H9 (cell line): ENCODE results near the gene PTPN11. TPM values are rescaled to one million over a fixed set of nuclear protein-coding genes. Genes with fewer than 3 reads are reported as not detected.
A peak's percentile ranks its signal among the peaks of the same experiment; 100 is the strongest.

Experiments
- DNase-seq: peaks from one replicate; pipeline ENCODE4 v3.0.0-alpha.2; 2017
- H2AFZ ChIP-seq: one replicate; pipeline ENCODE4 v1.6.1; 2013; ENCODE audit warnings: mild to moderate bottlenecking, low read length, control low read depth, moderate library complexity
- H2AK5ac ChIP-seq: 2 replicates; pipeline ENCODE4 v1.6.1; 2013; ENCODE audit warnings: low read length, control low read depth, mixed read lengths; ENCODE audit not compliant: insufficient read length
- H2BK120ac ChIP-seq: one replicate; pipeline ENCODE4 v1.6.1; 2013; ENCODE audit warnings: low read depth, mild to moderate bottlenecking, low read length, control low read depth, inconsistent platforms; ENCODE audit not compliant: poor library complexity, severe bottlenecking
- H2BK12ac ChIP-seq: 2 replicates; pipeline ENCODE4 v1.6.1; 2013; ENCODE audit warnings: low read length, control low read depth, mixed read lengths, low read depth; ENCODE audit not compliant: insufficient read length
- H2BK15ac ChIP-seq: 2 replicates; pipeline ENCODE4 v1.6.1; 2013; ENCODE audit warnings: low read depth, low read length, control low read depth
- H2BK20ac ChIP-seq: one replicate; pipeline ENCODE4 v1.6.1; 2013; ENCODE audit warnings: low read depth, mild to moderate bottlenecking, low read length, control low read depth, inconsistent platforms; ENCODE audit not compliant: poor library complexity, severe bottlenecking
- H2BK5ac ChIP-seq: 2 replicates; pipeline ENCODE4 v1.6.1; 2013; ENCODE audit warnings: low read length, control low read depth, mixed read lengths; ENCODE audit not compliant: insufficient read length
- H3K14ac ChIP-seq: 2 replicates; pipeline ENCODE4 v1.6.1; 2013; ENCODE audit warnings: low read length, control low read depth; ENCODE audit not compliant: insufficient read depth
- H3K18ac ChIP-seq: 2 replicates; pipeline ENCODE4 v1.6.1; 2013; ENCODE audit warnings: low read depth, mild to moderate bottlenecking, mixed read lengths, low read length, control low read depth; ENCODE audit not compliant: insufficient read length
- H3K23ac ChIP-seq: 2 replicates; pipeline ENCODE4 v1.6.1; 2013; ENCODE audit warnings: low read length, control low read depth, mixed read lengths, low read depth; ENCODE audit not compliant: insufficient read length
- H3K23me2 ChIP-seq: 2 replicates; pipeline ENCODE4 v1.6.1; 2013; ENCODE audit warnings: low read depth, mild to moderate bottlenecking, mixed read lengths, low read length, control low read depth; ENCODE audit not compliant: insufficient read length, poor library complexity, severe bottlenecking
- H3K27ac ChIP-seq: 2 replicates; pipeline ENCODE4 v1.5.1; 2013; ENCODE audit warnings: low read length, control low read depth, mixed read lengths, low read depth; ENCODE audit not compliant: insufficient read length
- H3K27me3 ChIP-seq: 2 replicates; pipeline ENCODE4 v1.6.1; 2013; ENCODE audit warnings: low read length, control low read depth, inconsistent platforms; ENCODE audit not compliant: insufficient read depth
- H3K4ac ChIP-seq: 2 replicates; pipeline ENCODE4 v1.6.1; 2013; ENCODE audit warnings: low read depth, mild to moderate bottlenecking, control low read depth, inconsistent platforms, low read length, moderate library complexity
- H3K4me1 ChIP-seq: 2 replicates; pipeline ENCODE4 v1.6.1; 2013; ENCODE audit warnings: low read length, control low read depth, inconsistent platforms; ENCODE audit not compliant: insufficient read depth
- H3K4me2 ChIP-seq: 2 replicates; pipeline ENCODE4 v1.6.1; 2013; ENCODE audit warnings: low read length, control low read depth, mixed read lengths; ENCODE audit not compliant: insufficient read length, insufficient read depth
- H3K56ac ChIP-seq: 2 replicates; pipeline ENCODE4 v1.6.1; 2013; ENCODE audit warnings: low read depth, mild to moderate bottlenecking, mixed read lengths, low read length, control low read depth; ENCODE audit not compliant: insufficient read length
- H3K79me1 ChIP-seq: 2 replicates; pipeline ENCODE4 v1.6.1; 2013; ENCODE audit warnings: low read depth, mild to moderate bottlenecking, moderate library complexity, low read length, control low read depth, inconsistent platforms; ENCODE audit not compliant: insufficient read depth, poor library complexity, severe bottlenecking
- H3K79me2 ChIP-seq: 2 replicates; pipeline ENCODE4 v1.6.1; 2013; ENCODE audit warnings: low read length, control low read depth, inconsistent platforms; ENCODE audit not compliant: insufficient read depth
- H3K9ac ChIP-seq: 2 replicates; pipeline ENCODE4 v1.6.1; 2013; ENCODE audit warnings: low read length, control low read depth, mixed read lengths; ENCODE audit not compliant: insufficient read length; ENCODE audit errors: extremely low read depth
- H3K9me3 ChIP-seq: one replicate; pipeline ENCODE4 v1.6.1; 2013; ENCODE audit warnings: low read depth, low read length, inconsistent platforms; ENCODE audit not compliant: control insufficient read depth
- H3T11ph ChIP-seq: one replicate; pipeline ENCODE4 v1.6.1; 2013; ENCODE audit warnings: mild to moderate bottlenecking, low read length, control low read depth, inconsistent platforms
- H4K20me1 ChIP-seq: one replicate; pipeline ENCODE4 v1.6.1; 2013; ENCODE audit not compliant: control insufficient read depth, insufficient read length, insufficient read depth
- H4K5ac ChIP-seq: 2 replicates; pipeline ENCODE4 v1.6.1; 2013; ENCODE audit warnings: low read depth, mild to moderate bottlenecking, mixed read lengths, low read length, control low read depth; ENCODE audit not compliant: insufficient read length
- H4K8ac ChIP-seq: replicated peaks from 2 replicates; pipeline ENCODE4 v1.6.1; 2013; ENCODE audit warnings: low read length, control low read depth, mixed read lengths, low read depth; ENCODE audit not compliant: insufficient read length
- H4K91ac ChIP-seq: 2 replicates; pipeline ENCODE4 v1.6.1; 2013; ENCODE audit warnings: low read depth, mild to moderate bottlenecking, moderate library complexity, mixed read lengths, low read length, control low read depth; ENCODE audit not compliant: insufficient read length
- H3K27ac Mint-ChIP-seq, 3 experiments: 2 replicates in 2 of 3; 3 replicates in 1 of 3; pipeline ENCODE4 v1.8.0; 2020 to 2021; ENCODE audit warnings: mixed read lengths in 3 of 3, mild to moderate bottlenecking in 1 of 3, moderate library complexity in 1 of 3
- H3K27me3 Mint-ChIP-seq: 2 replicates; pipeline ENCODE4 v1.8.0; 2021; ENCODE audit warnings: low read depth, mild to moderate bottlenecking, moderate library complexity, mixed read lengths
- H3K36me3 Mint-ChIP-seq, 3 experiments: 2 replicates in 2 of 3; 3 replicates in 1 of 3; pipeline ENCODE4 v1.8.0; 2020 to 2021; ENCODE audit warnings: low read depth in 3 of 3, mixed read lengths in 3 of 3; ENCODE audit not compliant: insufficient read depth in 1 of 3
- H3K4me1 Mint-ChIP-seq, 2 experiments: 2 replicates each; pipeline ENCODE4 v1.8.0; 2020; ENCODE audit warnings: mixed read lengths in 2 of 2
- H3K4me3 Mint-ChIP-seq, 2 experiments: 2 replicates in 1 of 2; 3 replicates in 1 of 2; pipeline ENCODE4 v1.8.0; 2020 to 2021; ENCODE audit warnings: mild to moderate bottlenecking in 2 of 2, mixed read lengths in 2 of 2, moderate library complexity in 1 of 2
- H3K9me3 Mint-ChIP-seq, 2 experiments: 2 replicates in 1 of 2; 3 replicates in 1 of 2; pipeline ENCODE4 v1.8.0; 2020; ENCODE audit warnings: mild to moderate bottlenecking in 2 of 2, mixed read lengths in 2 of 2, moderate library complexity in 1 of 2
- CTCF ChIP-seq: fragments of 200-600 bp; sonication (generic); conservative IDR thresholded peaks from 3 replicates; pipeline ENCODE4 v1.8.0; 2021; ENCODE audit warnings: antibody characterized with exemption, mild to moderate bottlenecking
- WGBS: extraction: QIAGEN DNeasy Blood & Tissue Kit; methylation state at CpG from one replicate; pipeline ENCODE4 v1.1.7; 2013; ENCODE audit warnings: missing lambda C conversion rate, low lambda C conversion rate, mixed read lengths; ENCODE audit not compliant: insufficient read length; ENCODE audit errors: extremely low coverage; 5-methylcytosine and 5-hydroxymethylcytosine counted together
- total RNA-seq: library from RNA; stranded (reverse); gene quantifications from 2 replicates; pipeline ENCODE4 v1.2.1, GENCODE V29; 2021

The PTPN11 gene
- total RNA-seq, 1 experiment from 2014 or later, result 112 TPM

GRCh38 chr12:112488257-112488876 is 69.6 kb downstream of the PTPN11 start:
- no peaks in the 10 kb centered on the region for H3K27me3 Mint-ChIP-seq

More at GRCh38 chr12:112488257-112488876, 69.6 kb downstream of the PTPN11 start:
- no CpG with 5 or more reads among the region's 6 CpGs for WGBS
- H3T11ph ChIP-seq, result no peak overlapping the region
- no peak for DNase-seq
- H3K36me3 Mint-ChIP-seq, result peaks cover 41 to 84% (median 72%) of the 10 kb centered on the region in 3 experiments; a peak in 6 of 7 replicates
- H3K79me2 ChIP-seq, result no peaks in the 10 kb centered on the region
- no peak overlapping the region for H4K8ac ChIP-seq
- H2BK20ac ChIP-seq, result no peak overlapping the region
- TF ChIP-seq CTCF, result no peak
- no peak overlapping the region for H3K4ac ChIP-seq
- no peak overlapping the region for H2AK5ac ChIP-seq
- no peak overlapping the region for H2BK5ac ChIP-seq
- H3K56ac ChIP-seq, result no peak overlapping the region
- no peak overlapping the region for H3K14ac ChIP-seq
- no peak overlapping the region for H3K9ac ChIP-seq
- no peak overlapping the region for H2AFZ ChIP-seq
- H4K20me1 ChIP-seq, result no peaks in the 10 kb centered on the region
- H2BK15ac ChIP-seq, result no peak overlapping the region
- H3K23me2 ChIP-seq, result no peaks in the 10 kb centered on the region
- no peak overlapping the region for H4K5ac ChIP-seq
- no peaks in the 10 kb centered on the region for H3K27me3 ChIP-seq
- H3K4me1 ChIP-seq, result no peaks in the 10 kb centered on the region
- H3K27ac ChIP-seq, result no peak overlapping the region
- H3K27ac Mint-ChIP-seq, result 0 out of 7 replicates have a peak overlapping the region, but pooled peaks of 1 of the 3 experiments have one; percentile 14
- H2BK120ac ChIP-seq, result no peak overlapping the region
- no peak overlapping the region for H3K18ac ChIP-seq
- H3K79me1 ChIP-seq, result no peaks in the 10 kb centered on the region
- H3K23ac ChIP-seq, result no peak overlapping the region
- no peak overlapping the region for H4K91ac ChIP-seq
- H3K4me1 Mint-ChIP-seq, result no peaks in the 10 kb centered on the region
- no peaks in the 10 kb centered on the region for H3K9me3 ChIP-seq
- H2BK12ac ChIP-seq, result no peak overlapping the region
- H3K4me3 Mint-ChIP-seq, result no peak overlapping the region
- H3K9me3 Mint-ChIP-seq, result no peaks in the 10 kb centered on the region
- no peak overlapping the region for H3K4me2 ChIP-seq
